Upper lobe of left lung (tissue), 6 donors: Measurements from ENCODE around the gene DUSP23. TPM values are rescaled to one million over a fixed set of nuclear protein-coding genes. Genes with fewer than 3 reads are reported as not detected.
A peak's percentile ranks its signal among the peaks of the same experiment; 100 is the strongest.

Experiments
- ATAC-seq, 2 donors: fragments of 200-7000 bp; cut with Tn5 transposase; one replicate each; pipeline ENCODE4 v1.9.1; 2022; ENCODE audit warnings: mild to moderate bottlenecking in 2 of 2, moderate library complexity in 2 of 2; ENCODE audit not compliant: low FRiP score in 2 of 2
- DNase-seq, 2 donors: peaks; one replicate each; pipeline ENCODE4 v3.0.0-alpha.2; 2019 to 2020
- H3K27ac ChIP-seq, 4 donors: fragments of 200-600 bp; sonication (generic); one replicate each; pipeline ENCODE4 v1.5.1; 2016 to 2019
- H3K27me3 ChIP-seq, 4 donors: fragments of 200-600 bp; sonication (generic); one replicate each; pipeline ENCODE4 v1.5.1; 2017 to 2019
- H3K36me3 ChIP-seq, 4 donors: fragments of 200-600 bp; sonication (generic); one replicate each; pipeline ENCODE4 v1.5.1; 2016 to 2019
- H3K4me1 ChIP-seq, 4 donors: fragments of 200-600 bp; sonication (generic); one replicate each; pipeline ENCODE4 v1.5.1; 2018 to 2019
- H3K4me3 ChIP-seq, 4 donors: fragments of 200-600 bp; sonication (generic); one replicate each; pipeline ENCODE4 v1.5.1; 2017 to 2019; ENCODE audit warnings: mild to moderate bottlenecking in 2 of 4, moderate library complexity in 1 of 4
- H3K9me3 ChIP-seq, 4 donors: fragments of 200-600 bp; sonication (generic); one replicate each; pipeline ENCODE4 v1.5.1; 2018 to 2019
- EP300 ChIP-seq, 4 donors: sonication (generic); formaldehyde crosslinking; IDR thresholded peaks; one replicate each; pipeline ENCODE4 v1.5.1; 2017; ENCODE audit warnings: antibody characterized with exemption in 4 of 4, control low read depth in 2 of 4
- POLR2A ChIP-seq, 4 donors: fragments of 450-650 bp; IDR thresholded peaks; one replicate each; pipeline ENCODE4 v1.5.1; 2016 to 2017; ENCODE audit warnings: antibody characterized with exemption in 4 of 4, mild to moderate bottlenecking in 2 of 4
- POLR2AphosphoS5 ChIP-seq, 2 donors: sonication (generic); formaldehyde crosslinking; IDR thresholded peaks; one replicate each; pipeline ENCODE4 v1.5.1; 2017; ENCODE audit warnings: antibody characterized with exemption in 2 of 2
- WGBS, 2 donors: methylation state at CpG; one replicate each; pipeline ENCODE4 v1.1.5; 2017 to 2018; 5-methylcytosine and 5-hydroxymethylcytosine counted together
- total RNA-seq, 6 donors: library from RNA; depleted of rRNA in 4 of 6; stranded (reverse); fragments of >200 nt in 4 of 6; gene quantifications; one replicate each; pipeline versions ENCODE4 v1.1.0 to v1.2.1, GENCODE V29; 2016 to 2021
- TF ChIP-seq, protein P1 (sequence below), 6 experiments: fragments of 450-650 bp in 4 of 6; fragments of 200-600 bp in 2 of 6; sonication (generic) in 2 of 6; IDR thresholded peaks; one replicate each; pipeline ENCODE4 v1.5.1; 2016 to 2019; ENCODE audit warnings: antibody characterized with exemption in 6 of 6
- donor health status: DM: no; HTN: no; CAD: no; lungs with moderate emphysema.
- donor health status: DM: no; HTN: yes; CAD: no; lungs with severe emphysema.

The DUSP23 gene
- total RNA-seq, 6 donors from 2014 or later = 59.1 to 96.8 (median 79.9) TPM

DNA sequence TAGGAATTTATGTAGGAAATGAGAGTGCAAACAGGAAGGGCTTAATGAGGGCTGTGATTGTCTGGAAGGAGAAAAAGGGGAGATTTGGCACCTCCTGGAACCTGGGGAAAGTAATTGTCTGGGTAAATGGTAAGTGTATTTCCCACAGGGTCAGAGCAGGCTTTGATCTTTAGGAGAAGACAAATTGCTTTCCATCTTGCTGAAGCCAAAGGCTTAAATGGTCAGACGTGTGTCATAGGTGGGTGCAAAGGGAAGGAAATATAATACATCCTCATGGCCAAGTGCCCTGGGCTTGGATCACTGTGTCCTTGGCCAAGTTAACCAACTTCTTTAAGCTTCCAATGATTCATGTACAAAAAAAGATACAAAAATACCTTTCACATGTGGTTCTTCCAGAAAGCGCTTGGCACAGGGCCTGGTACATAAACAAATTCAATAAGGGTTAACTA lies 1.3 kb upstream of the DUSP23 start:
- Histone ChIP-seq H3K27ac (peak overlapping the region; percentile 28 to 84 (median 71)), H3K9me3 (no peaks in the 10 kb centered on the region), H3K4me3 (no peak overlapping the region), H3K27me3 (no peaks in the 10 kb centered on the region), H3K36me3 (no peaks in the 10 kb centered on the region), H3K4me1 (peaks cover 18 to 27% (median 22%) of the 10 kb centered on the region in 4 donors)
- WGBS, 2 donors = 58% methylated on average over 2 of the region's 2 CpGs
- TF ChIP-seq POLR2AphosphoS5 (IDR thresholded peaks at IDR 0.05) = peak; percentile 20 to 81
- TF ChIP-seq, protein P1, sequence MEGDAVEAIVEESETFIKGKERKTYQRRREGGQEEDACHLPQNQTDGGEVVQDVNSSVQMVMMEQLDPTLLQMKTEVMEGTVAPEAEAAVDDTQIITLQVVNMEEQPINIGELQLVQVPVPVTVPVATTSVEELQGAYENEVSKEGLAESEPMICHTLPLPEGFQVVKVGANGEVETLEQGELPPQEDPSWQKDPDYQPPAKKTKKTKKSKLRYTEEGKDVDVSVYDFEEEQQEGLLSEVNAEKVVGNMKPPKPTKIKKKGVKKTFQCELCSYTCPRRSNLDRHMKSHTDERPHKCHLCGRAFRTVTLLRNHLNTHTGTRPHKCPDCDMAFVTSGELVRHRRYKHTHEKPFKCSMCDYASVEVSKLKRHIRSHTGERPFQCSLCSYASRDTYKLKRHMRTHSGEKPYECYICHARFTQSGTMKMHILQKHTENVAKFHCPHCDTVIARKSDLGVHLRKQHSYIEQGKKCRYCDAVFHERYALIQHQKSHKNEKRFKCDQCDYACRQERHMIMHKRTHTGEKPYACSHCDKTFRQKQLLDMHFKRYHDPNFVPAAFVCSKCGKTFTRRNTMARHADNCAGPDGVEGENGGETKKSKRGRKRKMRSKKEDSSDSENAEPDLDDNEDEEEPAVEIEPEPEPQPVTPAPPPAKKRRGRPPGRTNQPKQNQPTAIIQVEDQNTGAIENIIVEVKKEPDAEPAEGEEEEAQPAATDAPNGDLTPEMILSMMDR (IDR thresholded peaks at IDR 0.05) = no peak
- TF ChIP-seq POLR2A (IDR thresholded peaks at IDR 0.05) = no peak
- TF ChIP-seq EP300 (IDR thresholded peaks at IDR 0.05) = peak in 3 of 4 donors; percentile 23 to 46 (median 36)
- no peak for DNase-seq
- no peak for ATAC-seq

DNA sequence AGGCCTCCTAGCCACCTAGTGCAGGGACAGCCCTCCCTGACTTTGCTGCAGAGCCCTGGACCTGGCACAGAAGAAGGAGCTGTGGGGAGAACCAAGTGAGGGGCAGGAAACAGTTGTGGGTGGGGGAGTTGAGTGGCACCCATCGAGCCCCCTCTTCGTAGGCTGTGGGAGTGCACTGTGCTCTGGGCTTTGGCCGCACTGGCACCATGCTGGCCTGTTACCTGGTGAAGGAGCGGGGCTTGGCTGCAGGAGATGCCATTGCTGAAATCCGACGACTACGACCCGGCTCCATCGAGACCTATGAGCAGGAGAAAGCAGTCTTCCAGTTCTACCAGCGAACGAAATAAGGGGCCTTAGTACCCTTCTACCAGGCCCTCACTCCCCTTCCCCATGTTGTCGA lies 1.2 kb downstream of the DUSP23 start:
- Histone ChIP-seq H3K9me3 (no peaks in the 10 kb centered on the region), H3K27ac (peak overlapping the region in 3 of 4 donors; percentile 84 to 93 (median 88)), H3K36me3 (no peaks in the 10 kb centered on the region), H3K4me1 (peaks cover 18 to 23% (median 21%) of the 10 kb centered on the region in 4 donors), H3K27me3 (no peaks in the 10 kb centered on the region), H3K4me3 (peak overlapping the region in 3 of 4 donors; percentile 85 to 98 (median 89))
- ATAC-seq = no peak
- 92 to 95% methylated on average over 12 of the region's 12 CpGs for WGBS, 2 donors
- TF ChIP-seq POLR2AphosphoS5 (IDR thresholded peaks at IDR 0.05) (no peak), POLR2A (IDR thresholded peaks at IDR 0.05) (no peak), EP300 (IDR thresholded peaks at IDR 0.05) (no peak)
- TF ChIP-seq, protein P1 (IDR thresholded peaks at IDR 0.05) = no peak
- DNase-seq = no peak

DNA sequence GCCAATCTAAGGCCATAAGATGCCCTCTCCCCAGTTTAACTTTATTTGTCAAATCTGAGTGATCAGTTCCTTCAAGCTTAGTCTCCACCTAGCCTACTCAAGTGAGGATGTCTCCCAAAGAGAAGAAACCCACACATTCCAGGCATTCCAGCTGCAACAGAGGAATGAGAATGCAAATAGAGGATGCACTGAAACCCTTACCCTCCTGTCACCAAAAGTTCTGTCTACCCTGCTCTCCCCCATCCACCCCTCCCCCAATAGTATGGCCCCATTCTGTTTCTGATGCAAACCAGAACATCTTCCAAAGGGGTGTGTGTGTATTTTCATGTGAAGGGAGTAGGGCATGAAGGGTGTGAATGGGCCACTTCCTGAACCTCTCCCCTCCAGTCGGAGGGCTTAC lies 3.0 kb downstream of the DUSP23 start:
- WGBS, 2 donors = 57 to 69% methylated on average over 1 of the region's 1 CpG
- no peak for DNase-seq
- no peaks in the 10 kb centered on the region for H3K9me3 ChIP-seq
- no peak overlapping the region for H3K4me3 ChIP-seq
- peaks cover 18 to 23% (median 21%) of the 10 kb centered on the region in 4 donors for H3K4me1 ChIP-seq
- H3K27ac ChIP-seq = no peak overlapping the region
- no peaks in the 10 kb centered on the region for H3K36me3 ChIP-seq
- H3K27me3 ChIP-seq = no peaks in the 10 kb centered on the region
- ATAC-seq = no peak
- TF ChIP-seq POLR2AphosphoS5 (IDR thresholded peaks at IDR 0.05) (no peak), EP300 (IDR thresholded peaks at IDR 0.05) (no peak)

DNA sequence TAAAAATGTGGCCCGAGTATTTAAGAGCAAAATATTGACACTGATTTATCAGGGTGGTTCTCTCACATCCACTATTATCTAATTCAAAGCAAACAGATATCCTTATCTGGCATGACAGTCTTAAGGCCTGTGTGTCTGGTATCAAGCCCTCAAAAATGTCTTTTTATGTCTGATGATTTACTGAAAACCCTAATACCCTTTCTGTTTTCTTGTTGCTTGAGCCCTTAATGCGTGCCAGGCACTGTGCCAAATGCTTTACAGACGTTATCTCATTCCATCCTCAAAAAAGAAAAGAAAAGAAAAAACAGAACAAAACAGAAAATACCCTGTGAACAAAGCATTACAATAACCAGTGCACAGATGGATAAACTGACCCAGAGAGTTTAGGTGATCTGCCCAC lies 5.7 kb downstream of the DUSP23 start:
- Histone ChIP-seq H3K27me3 (no peaks in the 10 kb centered on the region), H3K4me1 (peaks cover 4 to 9% (median 9%) of the 10 kb centered on the region in 4 donors), H3K27ac (no peak overlapping the region), H3K4me3 (no peak overlapping the region), H3K9me3 (no peaks in the 10 kb centered on the region), H3K36me3 (no peaks in the 10 kb centered on the region)
- DNase-seq = no peak
- peak in 1 of 2 donors; percentile 37 for ATAC-seq
- TF ChIP-seq EP300 (IDR thresholded peaks at IDR 0.05) = no peak
- no peak for TF ChIP-seq POLR2AphosphoS5 (IDR thresholded peaks at IDR 0.05)
- TF ChIP-seq, protein P1 (IDR thresholded peaks at IDR 0.05) = no peak
- no peak for TF ChIP-seq POLR2A (IDR thresholded peaks at IDR 0.05)
- 49 to 54% methylated on average over 3 of the region's 3 CpGs for WGBS, 2 donors

DNA sequence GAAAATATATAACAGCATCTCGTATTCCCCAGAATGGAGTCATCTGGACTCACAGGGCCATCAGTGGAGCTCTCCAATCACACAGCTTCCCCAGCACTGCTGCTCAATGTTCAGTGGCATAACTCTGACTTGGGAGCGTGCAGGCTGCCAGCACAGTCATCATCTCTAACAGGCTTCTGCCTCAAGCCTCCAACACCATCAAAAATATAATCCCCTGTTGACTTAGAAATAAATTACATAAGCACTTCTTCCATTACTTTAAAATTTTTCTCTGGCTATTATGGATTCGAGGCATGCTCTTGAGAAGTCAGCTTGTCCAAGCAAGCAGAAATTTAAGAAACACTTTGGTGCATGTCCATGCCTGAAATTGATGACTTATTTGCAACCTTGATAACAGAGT lies 6.2 kb downstream of the DUSP23 start:
- ATAC-seq = peak in 1 of 2 donors; percentile 61
- 75 to 83% methylated on average over 3 of the region's 3 CpGs for WGBS, 2 donors
- TF ChIP-seq, protein P1 (IDR thresholded peaks at IDR 0.05) = no peak
- TF ChIP-seq EP300 (IDR thresholded peaks at IDR 0.05) (no peak), POLR2A (IDR thresholded peaks at IDR 0.05) (no peak), POLR2AphosphoS5 (IDR thresholded peaks at IDR 0.05) (no peak)
- Histone ChIP-seq H3K4me3 (no peak overlapping the region), H3K27me3 (no peaks in the 10 kb centered on the region), H3K9me3 (no peaks in the 10 kb centered on the region), H3K4me1 (peaks cover under 1 to 4% (median 4%) of the 10 kb centered on the region in 4 donors), H3K36me3 (no peaks in the 10 kb centered on the region), H3K27ac (no peak overlapping the region)
- DNase-seq = no peak
